Epithelial cell of proximal tubule (primary cell): ENCODE results near the gene ZNF568. TPM values are rescaled to one million over a fixed set of nuclear protein-coding genes. Genes with fewer than 3 reads are reported as not detected.

Experiments used
- DNase-seq: peaks from one replicate; pipeline ENCODE4 v3.0.0-alpha.2; 2011; ENCODE audit warnings: low read depth
- H3K4me3 ChIP-seq: 2 replicates; pipeline ENCODE4 v1.5.1; 2011; ENCODE audit warnings: low read depth, mild to moderate bottlenecking, low read length
- total RNA-seq: library from RNA; depleted of rRNA; stranded (reverse); fragments of >200 nt; gene quantifications from 2 replicates; pipeline ENCODE4 v1.2.3, GENCODE V29; 2015
- TF ChIP-seq, protein P1 (sequence below): conservative IDR thresholded peaks from 2 replicates; pipeline ENCODE4 v1.5.1; 2012; ENCODE audit warnings: low read depth, mild to moderate bottlenecking, low read length

ZNF568 gene
- total RNA-seq, 1 donor from 2014 or later = 3.3 TPM

- TF ChIP-seq, protein P1, sequence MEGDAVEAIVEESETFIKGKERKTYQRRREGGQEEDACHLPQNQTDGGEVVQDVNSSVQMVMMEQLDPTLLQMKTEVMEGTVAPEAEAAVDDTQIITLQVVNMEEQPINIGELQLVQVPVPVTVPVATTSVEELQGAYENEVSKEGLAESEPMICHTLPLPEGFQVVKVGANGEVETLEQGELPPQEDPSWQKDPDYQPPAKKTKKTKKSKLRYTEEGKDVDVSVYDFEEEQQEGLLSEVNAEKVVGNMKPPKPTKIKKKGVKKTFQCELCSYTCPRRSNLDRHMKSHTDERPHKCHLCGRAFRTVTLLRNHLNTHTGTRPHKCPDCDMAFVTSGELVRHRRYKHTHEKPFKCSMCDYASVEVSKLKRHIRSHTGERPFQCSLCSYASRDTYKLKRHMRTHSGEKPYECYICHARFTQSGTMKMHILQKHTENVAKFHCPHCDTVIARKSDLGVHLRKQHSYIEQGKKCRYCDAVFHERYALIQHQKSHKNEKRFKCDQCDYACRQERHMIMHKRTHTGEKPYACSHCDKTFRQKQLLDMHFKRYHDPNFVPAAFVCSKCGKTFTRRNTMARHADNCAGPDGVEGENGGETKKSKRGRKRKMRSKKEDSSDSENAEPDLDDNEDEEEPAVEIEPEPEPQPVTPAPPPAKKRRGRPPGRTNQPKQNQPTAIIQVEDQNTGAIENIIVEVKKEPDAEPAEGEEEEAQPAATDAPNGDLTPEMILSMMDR = no peak
- H3K4me3 ChIP-seq = no peak overlapping the region
- no peak for DNase-seq
Observed at GRCh38 chr19:36918090-36918489, 2.0 kb downstream of the ZNF568 start.

DNA sequence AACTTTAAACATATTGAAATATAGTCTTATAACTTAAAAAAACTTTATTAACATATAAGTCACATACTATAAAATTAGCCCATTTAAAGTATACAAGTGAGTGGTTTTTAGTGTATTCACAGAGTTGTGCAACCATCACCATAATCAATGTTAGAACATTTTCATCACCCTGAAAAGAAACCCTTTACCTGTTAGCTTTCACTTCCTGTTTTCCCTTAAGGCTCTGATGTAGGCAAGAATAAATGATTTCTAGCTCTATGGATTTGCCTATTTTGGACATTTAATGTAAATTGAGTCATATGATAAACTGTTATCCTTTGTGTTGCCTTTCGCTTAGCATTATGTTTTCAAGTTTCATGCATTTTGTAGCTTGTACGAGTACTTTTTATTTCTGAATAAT lies 15.6 kb downstream of the ZNF568 start:
- TF ChIP-seq, protein P1 = no peak
- no peak overlapping the region for H3K4me3 ChIP-seq
- DNase-seq = no peak

DNA sequence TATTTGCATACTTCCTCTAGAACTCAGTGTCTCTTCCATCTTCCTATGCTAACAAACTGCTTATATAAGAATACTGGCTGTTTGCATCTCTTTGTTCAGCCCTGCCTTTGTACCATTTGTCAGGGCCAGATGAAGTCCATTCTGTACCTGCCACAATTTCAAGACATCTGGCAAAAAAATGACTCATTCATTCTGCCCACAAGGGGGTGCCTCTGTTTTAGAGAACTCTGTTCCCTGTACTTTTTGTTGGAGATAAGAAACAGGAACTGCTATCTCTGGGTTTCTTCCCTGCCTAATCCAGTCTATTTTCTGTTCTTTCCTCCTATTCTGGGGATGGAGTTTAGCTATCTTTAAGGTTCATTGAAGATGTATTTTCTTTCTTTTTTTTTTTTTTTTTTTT lies 23.0 kb downstream of the ZNF568 start:
- no peak for DNase-seq
- H3K4me3 ChIP-seq = no peak overlapping the region
- TF ChIP-seq, protein P1 = peak; percentile 4

DNA sequence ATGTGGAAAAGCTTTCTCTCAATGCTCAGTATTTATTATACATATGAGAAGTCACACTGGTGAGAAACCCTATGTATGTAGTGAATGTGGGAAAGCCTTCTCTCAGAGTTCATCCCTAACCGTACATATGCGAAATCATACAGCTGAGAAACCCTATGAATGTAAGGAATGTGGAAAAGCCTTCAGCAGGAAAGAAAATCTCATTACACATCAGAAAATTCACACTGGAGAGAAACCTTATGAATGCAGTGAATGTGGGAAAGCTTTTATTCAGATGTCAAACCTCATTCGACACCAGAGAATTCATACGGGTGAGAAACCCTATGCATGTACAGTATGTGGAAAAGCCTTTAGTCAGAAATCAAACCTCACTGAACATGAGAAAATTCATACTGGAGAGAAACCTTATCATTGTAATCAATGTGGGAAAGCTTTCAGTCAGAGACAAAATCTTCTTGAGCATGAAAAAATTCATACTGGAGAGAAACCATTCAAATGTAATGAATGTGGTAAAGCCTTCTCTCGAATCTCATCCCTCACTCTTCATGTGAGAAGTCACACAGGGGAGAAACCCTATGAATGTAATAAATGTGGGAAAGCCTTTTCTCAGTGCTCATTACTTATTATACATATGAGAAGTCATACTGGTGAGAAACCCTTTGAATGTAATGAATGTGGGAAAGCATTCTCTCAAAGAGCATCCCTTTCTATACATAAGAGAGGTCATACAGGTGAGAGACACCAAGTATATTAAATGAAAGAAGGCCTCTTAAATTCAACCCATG lies 34.4 kb downstream of the ZNF568 start:
- DNase-seq = no peak
- TF ChIP-seq, protein P1 = no peak
- no peak overlapping the region for H3K4me3 ChIP-seq

DNA sequence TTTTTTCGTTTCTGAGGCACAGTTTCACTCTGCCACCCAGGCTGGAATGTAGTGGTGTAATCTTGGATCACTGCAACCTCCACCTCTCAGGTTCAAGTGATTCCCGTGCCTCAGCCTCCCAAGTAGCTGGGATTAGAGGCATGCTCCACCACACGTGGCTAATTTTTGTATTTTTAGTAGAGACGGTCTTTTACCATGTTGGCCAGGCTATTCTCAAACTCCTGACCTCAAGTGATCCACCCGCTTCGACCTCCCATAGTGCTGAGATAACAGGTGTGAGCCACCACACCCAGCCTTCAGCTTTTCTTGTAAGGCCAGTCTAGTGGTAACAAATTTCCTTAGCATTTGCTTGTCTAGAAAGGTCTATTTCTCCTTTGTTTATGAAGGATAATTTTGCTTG lies 46.2 kb downstream of the ZNF568 start:
- H3K4me3 ChIP-seq = no peak overlapping the region
- TF ChIP-seq, protein P1 = no peak
- no peak for DNase-seq

DNA sequence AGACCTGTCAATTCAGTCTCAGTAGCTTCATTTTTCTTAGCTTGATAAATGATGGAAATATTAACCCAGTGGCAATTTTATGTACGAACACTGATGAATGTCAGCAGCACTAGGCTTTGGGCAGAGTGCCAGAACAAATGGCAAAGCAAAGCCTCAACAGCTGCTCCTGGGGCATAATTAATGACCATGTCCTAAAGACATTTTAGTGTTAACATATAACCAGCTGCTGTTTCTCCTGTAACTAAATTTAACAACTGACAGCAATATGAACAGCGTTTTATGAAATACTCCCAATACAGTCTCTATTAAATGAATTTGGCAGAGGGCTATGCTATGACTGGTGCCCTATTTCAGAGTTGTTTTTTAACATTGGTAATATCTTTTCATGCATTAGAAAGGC lies 47.1 kb downstream of the ZNF568 start:
- no peak for DNase-seq
- TF ChIP-seq, protein P1 = no peak
- H3K4me3 ChIP-seq = no peak overlapping the region

GRCh38 chr19:36972571-36972970 lies 56.4 kb downstream of the ZNF568 start:
- peak overlapping the region; percentile 62 for H3K4me3 ChIP-seq
- TF ChIP-seq, protein P1 = no peak
- DNase-seq = no peak
